AG20443 (cell line): ENCODE results near the gene PIM3.
"Not testable (repeated sequence)": the region's sequence is repeated elsewhere in the genome, so short reads cannot be mapped to it uniquely, and the experiment has no call there.

Source experiments
- DNase-seq: peaks from one replicate; pipeline ENCODE4 v3.0.0; 2012; ENCODE audit warnings: low spot score, mixed read lengths

Gene PIM3

DNA sequence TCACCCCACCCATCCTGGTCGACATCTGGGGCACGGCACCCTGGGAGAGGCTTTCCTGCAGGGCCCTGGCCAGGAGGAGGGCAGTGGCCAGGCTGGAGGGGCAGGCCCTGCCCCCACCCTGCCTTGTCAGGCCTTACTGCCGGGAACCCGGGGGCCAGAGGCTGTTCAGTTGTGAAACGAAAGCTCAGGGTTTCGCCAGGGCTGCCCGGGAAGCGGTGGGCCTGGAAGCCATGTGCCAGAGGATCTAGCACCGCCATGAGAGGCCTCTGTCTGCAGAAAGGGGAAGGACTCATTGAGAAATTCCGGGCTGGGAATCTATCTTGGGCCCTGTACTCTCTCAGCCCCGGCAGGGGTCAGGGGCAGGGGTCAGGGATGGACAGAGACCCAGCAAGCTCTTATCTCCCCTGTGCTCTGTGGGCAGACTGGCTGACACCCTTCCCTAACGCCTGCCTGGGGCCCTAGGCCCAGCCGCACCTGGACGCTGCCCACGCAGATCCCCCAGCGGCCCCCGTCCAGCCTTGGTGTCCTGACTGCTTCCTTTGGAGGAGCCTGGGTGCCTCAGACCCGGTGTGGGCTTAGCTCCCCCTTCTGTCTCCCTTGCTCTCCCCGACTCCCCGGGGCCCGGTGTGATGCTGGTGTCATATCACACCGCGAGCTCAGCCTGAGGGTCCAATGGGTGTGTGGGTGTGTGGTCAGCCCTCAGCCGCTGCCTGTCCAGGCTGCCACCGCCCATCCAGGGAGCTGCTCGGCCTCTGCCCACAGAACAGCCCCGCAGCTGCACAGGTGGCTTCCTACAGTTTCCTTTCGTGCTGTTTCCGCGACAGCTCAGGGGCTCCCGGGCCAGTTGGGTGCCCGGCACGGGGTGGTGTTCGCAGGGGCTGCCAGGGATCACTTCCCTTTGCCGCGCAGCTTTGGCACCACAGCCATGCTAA is 6.5 kb downstream of the PIM3 start:
- DNase-seq, result no peak

DNA sequence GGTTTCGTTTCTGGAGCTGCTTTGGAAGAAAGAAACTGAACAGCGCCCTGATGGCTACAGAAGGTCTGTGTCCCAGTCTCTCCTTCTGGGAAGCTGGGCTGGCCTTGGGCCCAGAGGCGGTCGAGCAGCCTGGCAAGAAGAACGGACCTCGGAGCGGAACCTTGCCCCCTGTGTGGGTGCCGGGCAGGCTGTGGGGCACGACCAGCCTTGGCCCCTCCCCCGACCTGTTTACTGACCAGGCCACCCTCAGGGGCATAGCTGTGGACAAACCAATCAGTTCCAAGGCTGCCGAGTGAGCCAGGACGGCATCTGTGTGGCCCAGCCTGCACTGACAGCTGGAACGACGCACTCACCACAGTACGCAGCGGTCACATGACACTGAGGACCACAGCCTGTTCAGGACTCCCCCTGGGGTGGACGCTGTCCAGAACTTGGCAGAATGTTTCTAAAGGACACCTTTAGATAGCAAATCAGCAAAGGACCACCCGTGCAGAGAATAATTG is 7.2 kb downstream of the PIM3 start:
- DNase-seq, result no peak

DNA sequence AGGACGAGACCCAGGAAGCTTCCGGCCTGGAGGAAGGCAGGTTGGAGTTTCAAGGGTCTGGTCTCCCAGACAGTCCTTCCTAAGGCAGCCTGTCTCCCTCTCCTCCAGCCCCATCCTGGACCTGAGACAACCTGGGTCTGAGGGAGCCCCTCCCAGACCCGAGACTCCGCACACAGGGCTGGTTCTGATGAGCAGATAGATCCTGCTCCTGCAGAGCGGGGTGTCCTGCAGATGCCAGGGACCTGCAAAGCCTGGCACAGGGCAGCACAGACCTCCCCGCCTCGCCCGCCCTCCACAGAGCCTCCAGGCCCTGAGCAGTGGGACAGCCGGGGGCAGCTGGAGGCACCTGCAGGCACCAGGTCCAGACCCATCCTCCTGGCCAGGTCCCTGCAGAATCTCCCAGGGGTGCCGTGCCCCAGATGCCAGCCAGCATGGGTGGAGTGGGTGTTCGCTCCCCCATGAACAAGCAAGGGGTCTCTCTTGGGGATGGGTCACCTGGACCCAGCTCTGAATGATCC is 7.8 kb downstream of the PIM3 start:
- DNase-seq, result no peak

GRCh38 chr22:49968831-49969661 is 8.5 kb downstream of the PIM3 start:
- no peak for DNase-seq

- DNase-seq, result no peak
These were observed 9.4 kb downstream of the PIM3 start for GRCh38 chr22:49969751-49970527.

- peak; percentile 96 for DNase-seq
These were observed 10.1 kb downstream of the PIM3 start for GRCh38 chr22:49970528-49971231.

GRCh38 chr22:49971232-49972162 is 10.9 kb downstream of the PIM3 start:
- DNase-seq, result peak; percentile 81

DNA sequence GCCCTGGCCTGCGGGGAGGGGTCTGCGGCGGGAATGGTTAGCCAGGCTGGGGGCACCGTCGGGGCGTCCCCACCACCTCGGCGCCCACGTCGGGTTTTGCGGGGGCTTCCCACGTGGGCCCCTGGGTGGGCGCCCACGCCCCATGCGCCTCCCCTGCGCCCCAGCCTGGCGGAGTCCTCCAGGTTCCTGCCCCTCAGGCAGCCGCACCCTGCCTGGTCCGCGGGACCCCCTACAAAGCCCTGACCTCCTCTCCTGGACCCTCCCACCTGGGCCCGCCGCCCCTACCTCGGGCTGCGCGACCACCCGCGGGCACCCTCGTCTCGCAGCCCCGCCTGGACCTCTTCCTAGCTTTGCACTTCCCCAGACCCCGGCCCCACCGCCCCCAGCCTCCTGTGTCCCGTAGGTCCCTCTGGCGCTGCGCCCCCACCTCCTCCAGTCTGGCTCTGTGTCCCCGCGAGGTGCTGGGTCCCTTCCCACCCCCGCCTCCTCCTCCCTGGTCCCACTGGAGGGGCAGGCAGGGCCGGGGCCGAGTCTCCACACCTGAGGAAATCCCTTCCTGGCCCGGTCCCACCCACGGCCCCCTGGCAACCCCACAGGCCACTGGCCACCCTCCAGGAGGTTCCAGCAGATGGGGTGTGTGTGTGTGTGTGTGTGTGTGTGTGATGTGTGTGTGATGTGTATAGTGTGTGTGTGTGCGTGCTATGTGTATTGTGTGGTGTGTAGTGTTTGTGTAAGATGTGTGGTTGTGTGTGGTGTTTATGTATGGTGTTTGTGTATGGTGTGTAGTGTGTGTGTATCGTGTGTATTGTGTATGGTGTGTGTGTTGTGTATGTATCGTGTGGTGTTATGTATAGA is 11.8 kb downstream of the PIM3 start:
- DNase-seq, result no peak

- DNase-seq, result no peak
These were observed 12.7 kb downstream of the PIM3 start for GRCh38 chr22:49973018-49973961.

- no peak for DNase-seq
These were observed 15.2 kb downstream of the PIM3 start for GRCh38 chr22:49975543-49976389.

- DNase-seq, result no peak
These were observed 16.0 kb downstream of the PIM3 start for GRCh38 chr22:49976439-49977175.

- no peak for DNase-seq
These were observed 17.0 kb downstream of the PIM3 start for GRCh38 chr22:49977578-49977977.

- DNase-seq, result no peak
These were observed 19.2 kb downstream of the PIM3 start for GRCh38 chr22:49979587-49980264.

DNA sequence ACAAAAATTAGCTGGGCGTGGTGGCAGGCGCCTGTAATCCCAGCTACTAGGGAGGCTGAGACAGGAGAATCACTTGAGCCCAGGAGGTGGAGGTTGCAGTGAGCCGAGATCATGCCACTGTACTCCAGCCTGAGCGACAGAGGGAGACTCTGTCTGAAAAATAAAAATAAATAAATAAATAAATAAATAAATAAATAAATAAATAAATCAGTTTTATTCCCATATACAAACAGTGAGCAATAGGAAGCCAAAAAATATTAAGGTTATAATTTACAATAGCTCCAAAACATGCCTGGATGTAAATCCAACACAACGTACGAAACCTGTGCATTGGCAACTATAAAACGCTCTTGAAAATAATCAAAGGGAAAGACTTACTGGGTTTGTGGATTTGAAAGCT is 21.2 kb downstream of the PIM3 start:
- DNase-seq, result not testable (repeated sequence)
